Measurements from ENCODE around the gene ZNF488.

Gene ZNF488

DNA sequence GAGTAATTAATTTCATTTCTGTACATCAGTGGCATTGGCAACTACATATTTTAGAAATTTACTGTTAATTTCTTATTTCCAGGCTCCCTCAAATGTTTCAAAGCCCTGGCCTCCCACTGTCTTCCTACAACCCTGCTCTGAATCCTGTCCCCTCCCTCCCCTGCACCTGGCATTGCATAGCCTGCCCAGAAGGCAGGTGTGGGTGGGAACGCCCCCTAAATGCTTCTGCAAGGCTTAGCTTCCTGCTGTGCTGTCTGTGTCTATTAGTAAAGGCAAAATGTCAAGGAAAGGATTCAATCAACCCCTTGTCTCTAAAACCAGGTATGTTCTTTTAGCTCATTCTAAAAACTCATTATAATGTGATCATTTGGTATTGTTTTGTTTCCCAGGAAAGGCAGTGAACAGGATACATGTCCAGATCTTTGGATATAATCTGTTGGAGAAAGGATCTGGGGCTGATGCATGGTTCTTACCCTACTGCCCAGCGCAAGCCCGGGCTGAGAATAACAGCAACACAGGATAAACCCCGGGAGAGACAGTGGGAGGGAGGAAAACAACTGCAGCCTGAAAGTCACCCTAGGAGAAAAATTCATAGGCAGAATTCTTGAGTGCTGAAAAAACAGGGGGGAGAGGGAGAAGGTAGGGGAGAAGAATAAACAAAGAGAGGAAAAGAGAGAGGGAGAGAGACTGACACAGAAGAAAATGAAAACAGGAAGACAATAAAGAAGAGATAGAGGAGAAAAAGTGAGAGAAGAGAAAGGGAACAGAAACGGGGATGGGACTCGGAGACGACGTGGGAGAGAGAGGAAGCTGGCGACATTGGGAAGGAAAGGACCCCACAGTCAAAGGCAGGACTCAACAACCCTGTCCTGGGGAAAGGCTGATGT is 589 bp downstream of the ZNF488 start:
- in situ Hi-C loops (cut with HindIII; ENCODE audit: low sequenced_read_pairs) = no loop called here
- TF ChIP-seq, protein P1, sequence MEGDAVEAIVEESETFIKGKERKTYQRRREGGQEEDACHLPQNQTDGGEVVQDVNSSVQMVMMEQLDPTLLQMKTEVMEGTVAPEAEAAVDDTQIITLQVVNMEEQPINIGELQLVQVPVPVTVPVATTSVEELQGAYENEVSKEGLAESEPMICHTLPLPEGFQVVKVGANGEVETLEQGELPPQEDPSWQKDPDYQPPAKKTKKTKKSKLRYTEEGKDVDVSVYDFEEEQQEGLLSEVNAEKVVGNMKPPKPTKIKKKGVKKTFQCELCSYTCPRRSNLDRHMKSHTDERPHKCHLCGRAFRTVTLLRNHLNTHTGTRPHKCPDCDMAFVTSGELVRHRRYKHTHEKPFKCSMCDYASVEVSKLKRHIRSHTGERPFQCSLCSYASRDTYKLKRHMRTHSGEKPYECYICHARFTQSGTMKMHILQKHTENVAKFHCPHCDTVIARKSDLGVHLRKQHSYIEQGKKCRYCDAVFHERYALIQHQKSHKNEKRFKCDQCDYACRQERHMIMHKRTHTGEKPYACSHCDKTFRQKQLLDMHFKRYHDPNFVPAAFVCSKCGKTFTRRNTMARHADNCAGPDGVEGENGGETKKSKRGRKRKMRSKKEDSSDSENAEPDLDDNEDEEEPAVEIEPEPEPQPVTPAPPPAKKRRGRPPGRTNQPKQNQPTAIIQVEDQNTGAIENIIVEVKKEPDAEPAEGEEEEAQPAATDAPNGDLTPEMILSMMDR (IDR thresholded peaks at IDR 0.05; ENCODE audit: low read depth, low read length, missing control alignments) = no peak
- H3K4me3 ChIP-seq (ENCODE audit: low read depth, low read length) = peak overlapping the region; percentile 75
- no peak for DNase-seq (ENCODE audit: low read depth)

DNA sequence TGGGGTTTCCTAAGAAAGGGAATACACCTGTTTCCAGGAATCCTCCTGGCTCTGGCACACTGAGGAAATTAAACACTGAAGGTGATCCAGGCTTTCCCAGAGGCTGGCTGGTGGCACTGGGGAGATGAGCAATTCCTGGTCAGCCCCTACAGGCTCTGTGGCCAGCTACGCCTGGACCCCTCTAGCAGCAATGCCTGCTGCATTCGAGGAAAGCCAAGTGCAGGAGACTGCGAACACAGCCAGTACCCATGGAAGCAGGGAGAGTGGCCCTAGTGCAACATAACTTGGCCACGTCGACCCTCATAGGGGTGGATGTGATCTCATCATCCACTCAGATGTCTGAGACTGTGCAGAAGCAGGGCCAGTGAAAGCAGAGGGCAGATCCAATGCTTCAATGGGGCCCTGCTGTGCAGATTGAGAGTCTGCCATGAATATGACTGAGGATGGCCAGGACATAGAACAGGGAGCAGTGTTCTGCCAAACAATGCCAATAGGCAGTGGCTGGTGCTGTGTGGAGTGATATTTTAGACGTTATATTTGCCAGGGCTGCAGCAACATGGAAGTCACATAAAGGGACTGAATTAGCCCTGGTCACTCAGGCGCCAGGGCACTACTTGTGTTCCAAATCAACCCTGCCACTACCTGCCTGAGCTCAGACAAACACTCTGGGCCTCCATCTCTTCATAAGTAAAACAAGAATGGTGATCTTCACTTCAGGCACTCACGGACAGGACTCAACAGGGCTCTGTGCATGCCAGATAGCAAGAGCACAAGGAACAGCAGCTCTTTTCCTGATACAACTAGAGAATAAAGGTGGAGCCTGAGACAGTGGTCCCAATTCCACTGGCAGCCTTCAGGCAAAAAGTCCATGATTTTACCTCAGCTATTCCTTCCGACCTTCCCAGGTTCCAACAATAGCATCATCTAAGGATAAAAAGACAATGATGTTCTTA is 2.4 kb downstream of the ZNF488 start:
- DNase-seq (ENCODE audit: low read depth) = no peak
- in situ Hi-C loops (cut with HindIII; ENCODE audit: low sequenced_read_pairs) = no loop called here
- TF ChIP-seq, protein P1 (IDR thresholded peaks at IDR 0.05; ENCODE audit: low read depth, low read length, missing control alignments) = no peak
- H3K4me3 ChIP-seq (ENCODE audit: low read depth, low read length) = no peak overlapping the region

DNA sequence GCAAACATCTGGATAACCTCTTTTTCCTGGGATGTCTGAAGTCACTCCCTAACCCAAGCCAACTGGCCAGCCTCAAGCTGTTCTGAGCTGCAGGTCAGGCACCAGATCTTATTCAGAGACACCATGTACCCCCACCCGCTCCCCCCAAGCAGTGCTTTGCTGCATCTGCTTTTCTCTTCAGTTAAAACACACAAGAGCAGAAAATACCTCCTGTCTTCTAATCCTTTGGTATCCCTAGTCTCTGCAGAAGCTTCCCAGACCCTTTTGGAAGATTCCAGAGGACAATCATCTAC is 3.0 kb downstream of the ZNF488 start:
- DNase-seq (ENCODE audit: low read depth) = no peak

DNA sequence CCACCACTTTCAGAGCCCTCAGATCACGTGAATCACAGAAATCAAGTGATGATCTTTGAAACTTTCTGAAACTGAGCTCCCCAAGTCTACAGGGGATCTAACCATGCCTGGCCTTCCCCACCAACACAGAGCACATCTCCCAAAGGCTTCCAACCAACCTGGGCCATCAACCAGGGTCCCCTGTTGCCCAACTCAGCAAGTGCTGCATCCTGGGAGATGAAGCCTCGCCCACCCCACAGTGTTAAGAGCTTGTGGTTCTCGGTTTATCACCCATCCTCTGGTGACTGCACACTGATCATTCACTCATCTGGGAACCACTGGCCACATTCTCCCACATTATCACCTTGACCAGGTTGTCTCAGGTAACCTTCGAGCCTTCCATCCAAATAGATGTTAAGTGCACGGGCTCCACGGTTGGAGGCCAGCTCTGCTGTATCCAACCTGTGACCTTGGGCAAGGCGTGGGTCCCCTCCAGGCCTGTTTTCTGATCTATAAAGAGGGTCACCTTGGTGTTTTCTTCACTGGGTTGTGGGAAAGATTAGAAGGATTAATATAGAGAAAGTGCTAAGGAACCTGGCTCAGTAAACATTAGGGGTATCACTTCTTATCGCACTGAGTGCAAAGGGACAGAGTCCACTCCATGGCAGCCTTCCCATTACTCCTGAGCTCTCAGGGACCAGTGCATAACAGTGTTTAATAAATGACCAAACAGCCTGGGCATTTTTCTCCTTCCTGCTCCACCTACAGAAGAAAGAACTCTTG is 3.6 kb downstream of the ZNF488 start:
- in situ Hi-C loops (cut with HindIII; ENCODE audit: low sequenced_read_pairs) = no loop called here
- H3K4me3 ChIP-seq (ENCODE audit: low read depth, low read length) = no peak overlapping the region
- no peak for DNase-seq (ENCODE audit: low read depth)
- TF ChIP-seq, protein P1 (IDR thresholded peaks at IDR 0.05; ENCODE audit: low read depth, low read length, missing control alignments) = no peak

More for the DNA sequence above, 3.0 kb downstream of the ZNF488 start:
- in situ Hi-C loops (cut with HindIII; ENCODE audit: low sequenced_read_pairs) = no loop called here
- TF ChIP-seq, protein P1 (IDR thresholded peaks at IDR 0.05; ENCODE audit: low read depth, low read length, missing control alignments) = no peak
- H3K4me3 ChIP-seq (ENCODE audit: low read depth, low read length) = no peak overlapping the region

DNA sequence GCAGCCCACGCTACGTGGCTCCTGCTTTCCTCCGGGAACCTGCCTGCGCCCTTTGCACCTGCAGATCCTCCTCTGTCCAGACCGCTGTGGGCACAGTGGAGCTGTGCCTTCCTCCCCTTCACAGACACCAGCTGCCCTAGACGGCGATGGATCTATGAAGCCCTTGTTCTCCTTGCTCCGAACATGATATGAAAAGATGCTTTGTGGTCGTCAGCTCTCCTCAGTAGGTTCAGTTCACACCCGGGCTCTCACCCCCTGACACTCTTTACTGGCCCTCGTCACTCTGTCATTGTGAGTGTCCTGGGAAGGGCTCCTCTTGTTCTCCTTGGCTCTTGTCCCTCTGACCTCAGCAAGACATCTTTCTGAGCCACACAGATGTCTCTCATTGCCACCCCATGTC is 4.2 kb downstream of the ZNF488 start:
- H3K4me3 ChIP-seq (ENCODE audit: low read depth, low read length) = no peak overlapping the region
- in situ Hi-C loops (cut with HindIII; ENCODE audit: low sequenced_read_pairs) = no loop called here
- DNase-seq (ENCODE audit: low read depth) = no peak
- TF ChIP-seq, protein P1 (IDR thresholded peaks at IDR 0.05; ENCODE audit: low read depth, low read length, missing control alignments) = no peak

DNA sequence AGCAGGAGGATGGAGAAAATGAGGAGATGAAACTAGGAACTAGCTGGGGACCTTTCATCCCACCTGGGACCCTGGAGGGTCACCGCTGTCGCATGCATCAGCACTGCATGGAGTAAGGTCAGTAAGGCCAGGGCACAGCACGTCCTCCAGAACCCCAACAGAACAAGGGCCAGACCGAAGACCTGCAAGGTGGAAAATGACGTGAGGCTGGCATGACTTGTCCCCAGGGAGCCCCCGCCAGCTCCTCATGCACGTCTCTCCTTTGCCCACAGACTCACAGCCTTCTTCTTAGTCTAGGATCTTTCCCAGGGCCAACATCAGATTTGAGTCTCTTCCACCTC is 4.7 kb downstream of the ZNF488 start:
- no peak overlapping the region for H3K4me3 ChIP-seq (ENCODE audit: low read depth, low read length)
- in situ Hi-C loops (cut with HindIII; ENCODE audit: low sequenced_read_pairs) = no loop called here
- TF ChIP-seq, protein P1 (IDR thresholded peaks at IDR 0.05; ENCODE audit: low read depth, low read length, missing control alignments) = no peak
- no peak for DNase-seq (ENCODE audit: low read depth)
